ENCODE measurements around the gene KCNK1.

KCNK1 gene

GRCh38 chr1:233613252-233614172, at the start of gene KCNK1:
Gene KCNK1 (plus strand): TSS chr1:233614106. CDS start chr1:233614172, 66 bp downstream.
- H3K36me3 ChIP-seq (ENCODE audit: control insufficient read depth in 5 of 5, insufficient read depth in 5 of 5, low read length in 5 of 5): no peaks in the 10 kb centered on the region

GRCh38 chr1:233565313-233565712, 48.6 kb upstream of the KCNK1 start:
- Histone ChIP-seq H3K9me3 (ENCODE audit: control insufficient read depth in 5 of 5, low read length in 5 of 5) (peaks cover 0 to 24% (median 11%) of the 10 kb centered on the region in 5 donors), H3K4me1 (ENCODE audit: control insufficient read depth in 5 of 5, insufficient read depth in 5 of 5, low read length in 5 of 5) (no peaks in the 10 kb centered on the region), H3K9ac (ENCODE audit: low read length in 5 of 5) (no peak overlapping the region)

More at GRCh38 chr1:233613252-233614172, at the start of gene KCNK1:
- Histone ChIP-seq H3K27me3 (ENCODE audit: control insufficient read depth in 5 of 5, insufficient read depth in 4 of 5, low read length in 5 of 5) (peaks cover 4 to 33% (median 25%) of the 10 kb centered on the region in 5 donors), H3K9ac (ENCODE audit: low read length in 5 of 5) (no peak within 1 kb of the TSS), H3K4me1 (ENCODE audit: control insufficient read depth in 5 of 5, insufficient read depth in 5 of 5, low read length in 5 of 5) (peaks cover 0 to 13% (median 10%) of the 10 kb centered on the region in 5 donors), H3K4me3 (ENCODE audit: low read depth in 1 of 5, low read length in 5 of 5) (peak within 1 kb of the TSS; percentile 50 to 61 (median 59)), H3K9me3 (ENCODE audit: control insufficient read depth in 5 of 5, low read length in 5 of 5) (no peaks in the 10 kb centered on the region), H3K27ac (ENCODE audit: low read depth, low read length) (no peak within 1 kb of the TSS)

GRCh38 chr1:233566886-233567285, 47.0 kb upstream of the KCNK1 start:
- Histone ChIP-seq H3K27ac (ENCODE audit: low read depth, low read length) (no peak overlapping the region), H3K36me3 (ENCODE audit: control insufficient read depth in 5 of 5, insufficient read depth in 5 of 5, low read length in 5 of 5) (no peaks in the 10 kb centered on the region), H3K4me1 (ENCODE audit: control insufficient read depth in 5 of 5, insufficient read depth in 5 of 5, low read length in 5 of 5) (no peaks in the 10 kb centered on the region), H3K27me3 (ENCODE audit: control insufficient read depth in 5 of 5, insufficient read depth in 4 of 5, low read length in 5 of 5) (no peaks in the 10 kb centered on the region), H3K4me3 (ENCODE audit: low read depth in 1 of 5, low read length in 5 of 5) (no peak overlapping the region), H3K9ac (ENCODE audit: low read length in 5 of 5) (no peak overlapping the region), H3K9me3 (ENCODE audit: control insufficient read depth in 5 of 5, low read length in 5 of 5) (peaks cover 0 to 12% (median 5%) of the 10 kb centered on the region in 5 donors)

More at GRCh38 chr1:233565313-233565712, 48.6 kb upstream of the KCNK1 start:
- Histone ChIP-seq H3K27ac (ENCODE audit: low read depth, low read length) (no peak overlapping the region), H3K27me3 (ENCODE audit: control insufficient read depth in 5 of 5, insufficient read depth in 4 of 5, low read length in 5 of 5) (no peaks in the 10 kb centered on the region), H3K4me3 (ENCODE audit: low read depth in 1 of 5, low read length in 5 of 5) (no peak overlapping the region), H3K36me3 (ENCODE audit: control insufficient read depth in 5 of 5, insufficient read depth in 5 of 5, low read length in 5 of 5) (no peaks in the 10 kb centered on the region)

- Histone ChIP-seq H3K36me3 (ENCODE audit: control insufficient read depth in 5 of 5, insufficient read depth in 5 of 5, low read length in 5 of 5) (no peaks in the 10 kb centered on the region), H3K4me3 (ENCODE audit: low read depth in 1 of 5, low read length in 5 of 5) (no peak overlapping the region), H3K4me1 (ENCODE audit: control insufficient read depth in 5 of 5, insufficient read depth in 5 of 5, low read length in 5 of 5) (no peaks in the 10 kb centered on the region), H3K27me3 (ENCODE audit: control insufficient read depth in 5 of 5, insufficient read depth in 4 of 5, low read length in 5 of 5) (no peaks in the 10 kb centered on the region), H3K9me3 (ENCODE audit: control insufficient read depth in 5 of 5, low read length in 5 of 5) (peaks cover 0 to 7% (median 0%) of the 10 kb centered on the region in 5 donors), H3K27ac (ENCODE audit: low read depth, low read length) (no peak overlapping the region), H3K9ac (ENCODE audit: low read length in 5 of 5) (no peak overlapping the region)
Measured at GRCh38 chr1:233569636-233570035, 44.3 kb upstream of the KCNK1 start.

GRCh38 chr1:233570216-233570615, 43.7 kb upstream of the KCNK1 start:
- H3K4me3 ChIP-seq (ENCODE audit: low read depth in 1 of 5, low read length in 5 of 5): no peak overlapping the region

GRCh38 chr1:233570706-233571105, 43.2 kb upstream of the KCNK1 start:
- no peak overlapping the region for H3K4me3 ChIP-seq (ENCODE audit: low read depth in 1 of 5, low read length in 5 of 5)
- peaks cover 0 to 9% (median 0%) of the 10 kb centered on the region in 5 donors for H3K9me3 ChIP-seq (ENCODE audit: control insufficient read depth in 5 of 5, low read length in 5 of 5)
- no peaks in the 10 kb centered on the region for H3K4me1 ChIP-seq (ENCODE audit: control insufficient read depth in 5 of 5, insufficient read depth in 5 of 5, low read length in 5 of 5)
- H3K36me3 ChIP-seq (ENCODE audit: control insufficient read depth in 5 of 5, insufficient read depth in 5 of 5, low read length in 5 of 5): no peaks in the 10 kb centered on the region
- H3K9ac ChIP-seq (ENCODE audit: low read length in 5 of 5): no peak overlapping the region
- no peak overlapping the region for H3K27ac ChIP-seq (ENCODE audit: low read depth, low read length)
- H3K27me3 ChIP-seq (ENCODE audit: control insufficient read depth in 5 of 5, insufficient read depth in 4 of 5, low read length in 5 of 5): no peaks in the 10 kb centered on the region

More at GRCh38 chr1:233570216-233570615, 43.7 kb upstream of the KCNK1 start:
- no peaks in the 10 kb centered on the region for H3K36me3 ChIP-seq (ENCODE audit: control insufficient read depth in 5 of 5, insufficient read depth in 5 of 5, low read length in 5 of 5)
- no peaks in the 10 kb centered on the region for H3K27me3 ChIP-seq (ENCODE audit: control insufficient read depth in 5 of 5, insufficient read depth in 4 of 5, low read length in 5 of 5)
- no peak overlapping the region for H3K9ac ChIP-seq (ENCODE audit: low read length in 5 of 5)
- H3K27ac ChIP-seq (ENCODE audit: low read depth, low read length): no peak overlapping the region
- H3K9me3 ChIP-seq (ENCODE audit: control insufficient read depth in 5 of 5, low read length in 5 of 5): peaks cover 0 to 7% (median 0%) of the 10 kb centered on the region in 5 donors
- H3K4me1 ChIP-seq (ENCODE audit: control insufficient read depth in 5 of 5, insufficient read depth in 5 of 5, low read length in 5 of 5): no peaks in the 10 kb centered on the region

- Histone ChIP-seq H3K36me3 (ENCODE audit: control insufficient read depth in 5 of 5, insufficient read depth in 5 of 5, low read length in 5 of 5) (no peaks in the 10 kb centered on the region), H3K9ac (ENCODE audit: low read length in 5 of 5) (no peak overlapping the region), H3K4me1 (ENCODE audit: control insufficient read depth in 5 of 5, insufficient read depth in 5 of 5, low read length in 5 of 5) (no peaks in the 10 kb centered on the region), H3K27me3 (ENCODE audit: control insufficient read depth in 5 of 5, insufficient read depth in 4 of 5, low read length in 5 of 5) (no peaks in the 10 kb centered on the region), H3K4me3 (ENCODE audit: low read depth in 1 of 5, low read length in 5 of 5) (no peak overlapping the region), H3K27ac (ENCODE audit: low read depth, low read length) (no peak overlapping the region), H3K9me3 (ENCODE audit: control insufficient read depth in 5 of 5, low read length in 5 of 5) (peaks cover 0 to 3% (median 0%) of the 10 kb centered on the region in 5 donors)
Measured at GRCh38 chr1:233572896-233573295, 41.0 kb upstream of the KCNK1 start.

GRCh38 chr1:233575450-233575849, 38.5 kb upstream of the KCNK1 start:
- H3K27ac ChIP-seq (ENCODE audit: low read depth, low read length): no peak overlapping the region
- no peaks in the 10 kb centered on the region for H3K4me1 ChIP-seq (ENCODE audit: control insufficient read depth in 5 of 5, insufficient read depth in 5 of 5, low read length in 5 of 5)
- H3K9me3 ChIP-seq (ENCODE audit: control insufficient read depth in 5 of 5, low read length in 5 of 5): peaks cover 0 to 13% (median 0%) of the 10 kb centered on the region in 5 donors
- no peaks in the 10 kb centered on the region for H3K36me3 ChIP-seq (ENCODE audit: control insufficient read depth in 5 of 5, insufficient read depth in 5 of 5, low read length in 5 of 5)
- no peak overlapping the region for H3K4me3 ChIP-seq (ENCODE audit: low read depth in 1 of 5, low read length in 5 of 5)
- no peaks in the 10 kb centered on the region for H3K27me3 ChIP-seq (ENCODE audit: control insufficient read depth in 5 of 5, insufficient read depth in 4 of 5, low read length in 5 of 5)
- no peak overlapping the region for H3K9ac ChIP-seq (ENCODE audit: low read length in 5 of 5)

GRCh38 chr1:233582439-233582838, 31.5 kb upstream of the KCNK1 start:
- H3K27me3 ChIP-seq (ENCODE audit: control insufficient read depth in 5 of 5, insufficient read depth in 4 of 5, low read length in 5 of 5): no peaks in the 10 kb centered on the region
- H3K4me1 ChIP-seq (ENCODE audit: control insufficient read depth in 5 of 5, insufficient read depth in 5 of 5, low read length in 5 of 5): no peaks in the 10 kb centered on the region
- no peak overlapping the region for H3K4me3 ChIP-seq (ENCODE audit: low read depth in 1 of 5, low read length in 5 of 5)
- H3K36me3 ChIP-seq (ENCODE audit: control insufficient read depth in 5 of 5, insufficient read depth in 5 of 5, low read length in 5 of 5): no peaks in the 10 kb centered on the region
- H3K9ac ChIP-seq (ENCODE audit: low read length in 5 of 5): no peak overlapping the region
- H3K9me3 ChIP-seq (ENCODE audit: control insufficient read depth in 5 of 5, low read length in 5 of 5): peaks cover 0 to 15% (median 4%) of the 10 kb centered on the region in 5 donors
- no peak overlapping the region for H3K27ac ChIP-seq (ENCODE audit: low read depth, low read length)

- Histone ChIP-seq H3K9ac (ENCODE audit: low read length in 5 of 5) (no peak overlapping the region), H3K4me1 (ENCODE audit: control insufficient read depth in 5 of 5, insufficient read depth in 5 of 5, low read length in 5 of 5) (no peaks in the 10 kb centered on the region), H3K36me3 (ENCODE audit: control insufficient read depth in 5 of 5, insufficient read depth in 5 of 5, low read length in 5 of 5) (no peaks in the 10 kb centered on the region), H3K4me3 (ENCODE audit: low read depth in 1 of 5, low read length in 5 of 5) (no peak overlapping the region), H3K27me3 (ENCODE audit: control insufficient read depth in 5 of 5, insufficient read depth in 4 of 5, low read length in 5 of 5) (no peaks in the 10 kb centered on the region), H3K9me3 (ENCODE audit: control insufficient read depth in 5 of 5, low read length in 5 of 5) (peaks cover 0 to 10% (median 0%) of the 10 kb centered on the region in 5 donors), H3K27ac (ENCODE audit: low read depth, low read length) (no peak overlapping the region)
Measured at GRCh38 chr1:233584376-233584775, 29.5 kb upstream of the KCNK1 start.
